HEK293 (cell line): Measurements from ENCODE around the gene KICS2.

Experiments
- KLF9 ChIP-seq: fragments of 450-650 bp; formaldehyde crosslinking; IDR thresholded peaks from 2 replicates; pipeline ENCODE4 v1.5.1; 2016; ENCODE audit warnings: missing biosample characterization, missing genetic modification characterization, low read depth
- MYNN ChIP-seq: fragments of 450-650 bp; formaldehyde crosslinking; IDR thresholded peaks from 2 replicates; pipeline ENCODE4 v1.5.1; 2016; ENCODE audit warnings: missing biosample characterization, missing genetic modification characterization, borderline replicate concordance
- YY1 ChIP-seq: fragments of 450-650 bp; formaldehyde crosslinking; IDR thresholded peaks from 2 replicates; pipeline ENCODE4 v1.5.1; 2018; ENCODE audit warnings: missing biosample characterization, missing genetic modification characterization
- ZBTB21 ChIP-seq: fragments of 450-650 bp; formaldehyde crosslinking; IDR thresholded peaks from 2 replicates; pipeline ENCODE4 v1.5.1; 2017; ENCODE audit warnings: missing biosample characterization, missing genetic modification characterization
- ZFP69B ChIP-seq: fragments of 450-650 bp; formaldehyde crosslinking; IDR thresholded peaks from 2 replicates; pipeline ENCODE4 v1.5.1; 2016; ENCODE audit warnings: missing biosample characterization, missing genetic modification characterization
- ZNF140 ChIP-seq: fragments of 450-650 bp; formaldehyde crosslinking; IDR thresholded peaks from 2 replicates; pipeline ENCODE4 v1.5.1; 2016; ENCODE audit warnings: missing biosample characterization, missing genetic modification characterization
- ZNF423 ChIP-seq: fragments of 450-650 bp; formaldehyde crosslinking; IDR thresholded peaks from 2 replicates; pipeline ENCODE4 v1.5.1; 2016; ENCODE audit warnings: missing biosample characterization, missing genetic modification characterization
- ZNF768 ChIP-seq: fragments of 450-650 bp; formaldehyde crosslinking; IDR thresholded peaks from 2 replicates; pipeline ENCODE4 v1.5.1; 2018; ENCODE audit warnings: missing biosample characterization, mild to moderate bottlenecking, missing genetic modification characterization
- TF ChIP-seq, protein P1 (sequence below): fragments of 450-650 bp; formaldehyde crosslinking; IDR thresholded peaks from 2 replicates; pipeline ENCODE4 v1.5.1; 2017; ENCODE audit warnings: missing biosample characterization, missing genetic modification characterization
- TF ChIP-seq, protein P2 (sequence below): fragments of 450-650 bp; formaldehyde crosslinking; IDR thresholded peaks from 2 replicates; pipeline ENCODE4 v1.5.1; 2016; ENCODE audit warnings: missing biosample characterization, missing genetic modification characterization
- TF ChIP-seq, protein P3 (sequence below): sonication (generic); formaldehyde crosslinking; IDR thresholded peaks from 2 replicates; pipeline ENCODE4 v1.8.1; 2022; ENCODE audit warnings: mild to moderate bottlenecking, moderate library complexity, missing genetic modification reagents
- TF ChIP-seq, protein P4 (sequence below): fragments of 450-650 bp; formaldehyde crosslinking; conservative IDR thresholded peaks from 2 replicates; pipeline ENCODE4 v1.5.1; 2016; ENCODE audit warnings: low read depth, missing biosample characterization, missing genetic modification characterization
- TF ChIP-seq, protein P5 (sequence below): fragments of 450-650 bp; formaldehyde crosslinking; IDR thresholded peaks from 2 replicates; pipeline ENCODE4 v1.5.1; 2016; ENCODE audit warnings: missing biosample characterization, missing genetic modification characterization
- TF ChIP-seq, protein P6 (sequence below): fragments of 450-650 bp; formaldehyde crosslinking; optimal IDR thresholded peaks from 2 replicates; pipeline ENCODE3; 2016; ENCODE audit warnings: missing biosample characterization, mild to moderate bottlenecking, missing genetic modification characterization

DNA sequence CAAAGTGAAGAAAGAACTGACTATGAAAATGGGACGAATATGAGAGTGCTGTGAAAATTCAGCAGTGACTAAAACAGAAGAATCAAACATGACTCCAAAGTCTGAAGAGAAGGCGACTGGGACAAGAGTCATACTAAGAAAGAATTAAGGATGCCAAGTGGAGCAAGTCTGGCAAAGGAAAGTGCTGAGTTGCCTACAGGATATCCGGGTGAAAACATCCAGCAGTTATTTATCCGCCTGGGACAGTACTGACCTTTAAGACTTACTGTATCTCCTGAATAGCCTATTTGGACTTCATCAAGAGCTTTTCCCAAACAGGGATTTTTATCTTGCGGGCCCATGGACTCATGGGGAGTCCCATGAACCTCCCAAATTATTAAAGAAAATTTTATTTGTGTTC lies 41.1 kb downstream of the KICS2 start:
- TF ChIP-seq, protein P1, sequence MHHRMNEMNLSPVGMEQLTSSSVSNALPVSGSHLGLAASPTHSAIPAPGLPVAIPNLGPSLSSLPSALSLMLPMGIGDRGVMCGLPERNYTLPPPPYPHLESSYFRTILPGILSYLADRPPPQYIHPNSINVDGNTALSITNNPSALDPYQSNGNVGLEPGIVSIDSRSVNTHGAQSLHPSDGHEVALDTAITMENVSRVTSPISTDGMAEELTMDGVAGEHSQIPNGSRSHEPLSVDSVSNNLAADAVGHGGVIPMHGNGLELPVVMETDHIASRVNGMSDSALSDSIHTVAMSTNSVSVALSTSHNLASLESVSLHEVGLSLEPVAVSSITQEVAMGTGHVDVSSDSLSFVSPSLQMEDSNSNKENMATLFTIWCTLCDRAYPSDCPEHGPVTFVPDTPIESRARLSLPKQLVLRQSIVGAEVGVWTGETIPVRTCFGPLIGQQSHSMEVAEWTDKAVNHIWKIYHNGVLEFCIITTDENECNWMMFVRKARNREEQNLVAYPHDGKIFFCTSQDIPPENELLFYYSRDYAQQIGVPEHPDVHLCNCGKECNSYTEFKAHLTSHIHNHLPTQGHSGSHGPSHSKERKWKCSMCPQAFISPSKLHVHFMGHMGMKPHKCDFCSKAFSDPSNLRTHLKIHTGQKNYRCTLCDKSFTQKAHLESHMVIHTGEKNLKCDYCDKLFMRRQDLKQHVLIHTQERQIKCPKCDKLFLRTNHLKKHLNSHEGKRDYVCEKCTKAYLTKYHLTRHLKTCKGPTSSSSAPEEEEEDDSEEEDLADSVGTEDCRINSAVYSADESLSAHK, result no peak
- TF ChIP-seq ZFP69B (tag by site-specific recombination), result no peak
- TF ChIP-seq, protein P2, sequence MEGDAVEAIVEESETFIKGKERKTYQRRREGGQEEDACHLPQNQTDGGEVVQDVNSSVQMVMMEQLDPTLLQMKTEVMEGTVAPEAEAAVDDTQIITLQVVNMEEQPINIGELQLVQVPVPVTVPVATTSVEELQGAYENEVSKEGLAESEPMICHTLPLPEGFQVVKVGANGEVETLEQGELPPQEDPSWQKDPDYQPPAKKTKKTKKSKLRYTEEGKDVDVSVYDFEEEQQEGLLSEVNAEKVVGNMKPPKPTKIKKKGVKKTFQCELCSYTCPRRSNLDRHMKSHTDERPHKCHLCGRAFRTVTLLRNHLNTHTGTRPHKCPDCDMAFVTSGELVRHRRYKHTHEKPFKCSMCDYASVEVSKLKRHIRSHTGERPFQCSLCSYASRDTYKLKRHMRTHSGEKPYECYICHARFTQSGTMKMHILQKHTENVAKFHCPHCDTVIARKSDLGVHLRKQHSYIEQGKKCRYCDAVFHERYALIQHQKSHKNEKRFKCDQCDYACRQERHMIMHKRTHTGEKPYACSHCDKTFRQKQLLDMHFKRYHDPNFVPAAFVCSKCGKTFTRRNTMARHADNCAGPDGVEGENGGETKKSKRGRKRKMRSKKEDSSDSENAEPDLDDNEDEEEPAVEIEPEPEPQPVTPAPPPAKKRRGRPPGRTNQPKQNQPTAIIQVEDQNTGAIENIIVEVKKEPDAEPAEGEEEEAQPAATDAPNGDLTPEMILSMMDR (tag by site-specific recombination), result no peak
- no peak for TF ChIP-seq YY1 (tag by site-specific recombination)
- no peak for TF ChIP-seq ZNF423 (tag by site-specific recombination)
- no peak for TF ChIP-seq ZNF140 (tag by site-specific recombination)
- no peak for TF ChIP-seq MYNN (tag by site-specific recombination)
- TF ChIP-seq, protein P3, sequence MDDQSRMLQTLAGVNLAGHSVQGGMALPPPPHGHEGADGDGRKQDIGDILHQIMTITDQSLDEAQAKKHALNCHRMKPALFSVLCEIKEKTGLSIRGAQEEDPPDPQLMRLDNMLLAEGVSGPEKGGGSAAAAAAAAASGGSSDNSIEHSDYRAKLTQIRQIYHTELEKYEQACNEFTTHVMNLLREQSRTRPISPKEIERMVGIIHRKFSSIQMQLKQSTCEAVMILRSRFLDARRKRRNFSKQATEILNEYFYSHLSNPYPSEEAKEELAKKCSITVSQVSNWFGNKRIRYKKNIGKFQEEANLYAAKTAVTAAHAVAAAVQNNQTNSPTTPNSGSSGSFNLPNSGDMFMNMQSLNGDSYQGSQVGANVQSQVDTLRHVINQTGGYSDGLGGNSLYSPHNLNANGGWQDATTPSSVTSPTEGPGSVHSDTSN (CRISPR knock-in tag), result no peak
- TF ChIP-seq, protein P4, sequence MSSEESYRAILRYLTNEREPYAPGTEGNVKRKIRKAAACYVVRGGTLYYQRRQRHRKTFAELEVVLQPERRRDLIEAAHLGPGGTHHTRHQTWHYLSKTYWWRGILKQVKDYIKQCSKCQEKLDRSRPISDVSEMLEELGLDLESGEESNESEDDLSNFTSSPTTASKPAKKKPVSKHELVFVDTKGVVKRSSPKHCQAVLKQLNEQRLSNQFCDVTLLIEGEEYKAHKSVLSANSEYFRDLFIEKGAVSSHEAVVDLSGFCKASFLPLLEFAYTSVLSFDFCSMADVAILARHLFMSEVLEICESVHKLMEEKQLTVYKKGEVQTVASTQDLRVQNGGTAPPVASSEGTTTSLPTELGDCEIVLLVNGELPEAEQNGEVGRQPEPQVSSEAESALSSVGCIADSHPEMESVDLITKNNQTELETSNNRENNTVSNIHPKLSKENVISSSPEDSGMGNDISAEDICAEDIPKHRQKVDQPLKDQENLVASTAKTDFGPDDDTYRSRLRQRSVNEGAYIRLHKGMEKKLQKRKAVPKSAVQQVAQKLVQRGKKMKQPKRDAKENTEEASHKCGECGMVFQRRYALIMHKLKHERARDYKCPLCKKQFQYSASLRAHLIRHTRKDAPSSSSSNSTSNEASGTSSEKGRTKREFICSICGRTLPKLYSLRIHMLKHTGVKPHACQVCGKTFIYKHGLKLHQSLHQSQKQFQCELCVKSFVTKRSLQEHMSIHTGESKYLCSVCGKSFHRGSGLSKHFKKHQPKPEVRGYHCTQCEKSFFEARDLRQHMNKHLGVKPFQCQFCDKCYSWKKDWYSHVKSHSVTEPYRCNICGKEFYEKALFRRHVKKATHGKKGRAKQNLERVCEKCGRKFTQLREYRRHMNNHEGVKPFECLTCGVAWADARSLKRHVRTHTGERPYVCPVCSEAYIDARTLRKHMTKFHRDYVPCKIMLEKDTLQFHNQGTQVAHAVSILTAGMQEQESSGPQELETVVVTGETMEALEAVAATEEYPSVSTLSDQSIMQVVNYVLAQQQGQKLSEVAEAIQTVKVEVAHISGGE (tag by site-specific recombination), result no peak
- TF ChIP-seq ZBTB21 (tag by site-specific recombination), result no peak
- no peak for TF ChIP-seq KLF9
- TF ChIP-seq, protein P5, sequence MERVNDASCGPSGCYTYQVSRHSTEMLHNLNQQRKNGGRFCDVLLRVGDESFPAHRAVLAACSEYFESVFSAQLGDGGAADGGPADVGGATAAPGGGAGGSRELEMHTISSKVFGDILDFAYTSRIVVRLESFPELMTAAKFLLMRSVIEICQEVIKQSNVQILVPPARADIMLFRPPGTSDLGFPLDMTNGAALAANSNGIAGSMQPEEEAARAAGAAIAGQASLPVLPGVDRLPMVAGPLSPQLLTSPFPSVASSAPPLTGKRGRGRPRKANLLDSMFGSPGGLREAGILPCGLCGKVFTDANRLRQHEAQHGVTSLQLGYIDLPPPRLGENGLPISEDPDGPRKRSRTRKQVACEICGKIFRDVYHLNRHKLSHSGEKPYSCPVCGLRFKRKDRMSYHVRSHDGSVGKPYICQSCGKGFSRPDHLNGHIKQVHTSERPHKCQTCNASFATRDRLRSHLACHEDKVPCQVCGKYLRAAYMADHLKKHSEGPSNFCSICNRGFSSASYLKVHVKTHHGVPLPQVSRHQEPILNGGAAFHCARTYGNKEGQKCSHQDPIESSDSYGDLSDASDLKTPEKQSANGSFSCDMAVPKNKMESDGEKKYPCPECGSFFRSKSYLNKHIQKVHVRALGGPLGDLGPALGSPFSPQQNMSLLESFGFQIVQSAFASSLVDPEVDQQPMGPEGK (tag by site-specific recombination), result no peak
- TF ChIP-seq, protein P6, sequence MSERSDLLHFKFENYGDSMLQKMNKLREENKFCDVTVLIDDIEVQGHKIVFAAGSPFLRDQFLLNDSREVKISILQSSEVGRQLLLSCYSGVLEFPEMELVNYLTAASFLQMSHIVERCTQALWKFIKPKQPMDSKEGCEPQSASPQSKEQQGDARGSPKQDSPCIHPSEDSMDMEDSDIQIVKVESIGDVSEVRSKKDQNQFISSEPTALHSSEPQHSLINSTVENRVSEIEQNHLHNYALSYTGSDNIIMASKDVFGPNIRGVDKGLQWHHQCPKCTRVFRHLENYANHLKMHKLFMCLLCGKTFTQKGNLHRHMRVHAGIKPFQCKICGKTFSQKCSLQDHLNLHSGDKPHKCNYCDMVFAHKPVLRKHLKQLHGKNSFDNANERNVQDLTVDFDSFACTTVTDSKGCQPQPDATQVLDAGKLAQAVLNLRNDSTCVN (tag by site-specific recombination), result no peak
- no peak for TF ChIP-seq ZNF768 (tag by site-specific recombination)
